ENCODE measurements around the gene MMD. TPM values are rescaled to one million over a fixed set of nuclear protein-coding genes. Genes with fewer than 3 reads are reported as not detected.
A peak's percentile ranks its signal among the peaks of the same experiment; 100 is the strongest.

MMD gene
- total and polyA plus RNA-seq, 2 of the 13 experiments (the other 11 are each of a cell fraction or from before 2014, with no cell fraction given), result 121 to 225 TPM

DNA sequence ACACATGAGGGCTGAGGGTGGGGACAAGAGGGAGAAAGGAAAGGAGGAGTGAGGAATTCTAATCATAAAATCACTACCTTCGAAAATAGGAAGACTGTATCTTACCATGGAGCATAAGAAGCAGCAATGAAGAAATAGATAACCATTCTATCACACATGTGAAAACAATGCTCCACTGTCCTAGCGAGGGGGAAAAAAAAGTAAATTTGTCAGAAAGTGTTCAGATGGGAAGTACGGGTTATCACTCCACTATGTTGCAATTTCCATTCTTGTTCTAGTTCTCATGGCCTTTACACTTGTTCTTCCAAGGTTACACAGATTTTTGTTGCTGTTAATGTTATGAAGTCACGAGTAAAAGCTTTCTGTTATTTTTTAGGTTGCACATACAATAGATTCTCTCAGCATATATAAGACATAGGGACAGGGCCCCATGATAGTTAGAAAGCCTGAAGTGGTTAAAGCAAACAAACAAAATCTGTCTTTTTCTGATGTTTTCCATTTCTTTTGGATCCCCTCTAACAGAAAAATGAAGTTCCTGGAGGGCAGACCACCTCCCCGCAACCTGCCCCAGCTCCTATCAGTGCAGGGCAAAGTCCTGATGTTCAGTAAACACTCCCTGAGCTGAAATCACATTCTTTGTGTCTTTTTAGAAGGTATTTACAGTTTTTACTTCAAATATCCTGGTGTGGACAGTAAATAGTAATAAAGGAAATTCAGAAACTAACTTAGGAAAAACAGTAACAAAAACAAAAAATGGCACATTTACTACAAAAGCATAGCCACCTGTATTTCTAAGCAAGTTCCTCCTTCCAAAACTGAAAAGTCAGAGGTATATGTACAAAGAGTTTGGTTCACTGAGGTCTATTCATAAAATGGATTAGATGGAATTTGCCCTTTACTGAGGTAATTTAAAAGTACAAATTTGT is 13.7 kb downstream of the MMD start (continued):
- peak; percentile 79; the same call in 1 of the 2 replicates for TF ChIP-seq MIER3 (CRISPR knock-in tag; IDR thresholded peaks at IDR 0.05; ENCODE audit: borderline replicate concordance)
- TF ChIP-seq, protein P1, sequence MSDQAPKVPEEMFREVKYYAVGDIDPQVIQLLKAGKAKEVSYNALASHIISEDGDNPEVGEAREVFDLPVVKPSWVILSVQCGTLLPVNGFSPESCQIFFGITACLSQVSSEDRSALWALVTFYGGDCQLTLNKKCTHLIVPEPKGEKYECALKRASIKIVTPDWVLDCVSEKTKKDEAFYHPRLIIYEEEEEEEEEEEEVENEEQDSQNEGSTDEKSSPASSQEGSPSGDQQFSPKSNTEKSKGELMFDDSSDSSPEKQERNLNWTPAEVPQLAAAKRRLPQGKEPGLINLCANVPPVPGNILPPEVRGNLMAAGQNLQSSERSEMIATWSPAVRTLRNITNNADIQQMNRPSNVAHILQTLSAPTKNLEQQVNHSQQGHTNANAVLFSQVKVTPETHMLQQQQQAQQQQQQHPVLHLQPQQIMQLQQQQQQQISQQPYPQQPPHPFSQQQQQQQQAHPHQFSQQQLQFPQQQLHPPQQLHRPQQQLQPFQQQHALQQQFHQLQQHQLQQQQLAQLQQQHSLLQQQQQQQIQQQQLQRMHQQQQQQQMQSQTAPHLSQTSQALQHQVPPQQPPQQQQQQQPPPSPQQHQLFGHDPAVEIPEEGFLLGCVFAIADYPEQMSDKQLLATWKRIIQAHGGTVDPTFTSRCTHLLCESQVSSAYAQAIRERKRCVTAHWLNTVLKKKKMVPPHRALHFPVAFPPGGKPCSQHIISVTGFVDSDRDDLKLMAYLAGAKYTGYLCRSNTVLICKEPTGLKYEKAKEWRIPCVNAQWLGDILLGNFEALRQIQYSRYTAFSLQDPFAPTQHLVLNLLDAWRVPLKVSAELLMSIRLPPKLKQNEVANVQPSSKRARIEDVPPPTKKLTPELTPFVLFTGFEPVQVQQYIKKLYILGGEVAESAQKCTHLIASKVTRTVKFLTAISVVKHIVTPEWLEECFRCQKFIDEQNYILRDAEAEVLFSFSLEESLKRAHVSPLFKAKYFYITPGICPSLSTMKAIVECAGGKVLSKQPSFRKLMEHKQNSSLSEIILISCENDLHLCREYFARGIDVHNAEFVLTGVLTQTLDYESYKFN (CRISPR knock-in tag; conservative IDR thresholded peaks at IDR 0.05), result peak; percentile 99
- TF ChIP-seq, protein P2, sequence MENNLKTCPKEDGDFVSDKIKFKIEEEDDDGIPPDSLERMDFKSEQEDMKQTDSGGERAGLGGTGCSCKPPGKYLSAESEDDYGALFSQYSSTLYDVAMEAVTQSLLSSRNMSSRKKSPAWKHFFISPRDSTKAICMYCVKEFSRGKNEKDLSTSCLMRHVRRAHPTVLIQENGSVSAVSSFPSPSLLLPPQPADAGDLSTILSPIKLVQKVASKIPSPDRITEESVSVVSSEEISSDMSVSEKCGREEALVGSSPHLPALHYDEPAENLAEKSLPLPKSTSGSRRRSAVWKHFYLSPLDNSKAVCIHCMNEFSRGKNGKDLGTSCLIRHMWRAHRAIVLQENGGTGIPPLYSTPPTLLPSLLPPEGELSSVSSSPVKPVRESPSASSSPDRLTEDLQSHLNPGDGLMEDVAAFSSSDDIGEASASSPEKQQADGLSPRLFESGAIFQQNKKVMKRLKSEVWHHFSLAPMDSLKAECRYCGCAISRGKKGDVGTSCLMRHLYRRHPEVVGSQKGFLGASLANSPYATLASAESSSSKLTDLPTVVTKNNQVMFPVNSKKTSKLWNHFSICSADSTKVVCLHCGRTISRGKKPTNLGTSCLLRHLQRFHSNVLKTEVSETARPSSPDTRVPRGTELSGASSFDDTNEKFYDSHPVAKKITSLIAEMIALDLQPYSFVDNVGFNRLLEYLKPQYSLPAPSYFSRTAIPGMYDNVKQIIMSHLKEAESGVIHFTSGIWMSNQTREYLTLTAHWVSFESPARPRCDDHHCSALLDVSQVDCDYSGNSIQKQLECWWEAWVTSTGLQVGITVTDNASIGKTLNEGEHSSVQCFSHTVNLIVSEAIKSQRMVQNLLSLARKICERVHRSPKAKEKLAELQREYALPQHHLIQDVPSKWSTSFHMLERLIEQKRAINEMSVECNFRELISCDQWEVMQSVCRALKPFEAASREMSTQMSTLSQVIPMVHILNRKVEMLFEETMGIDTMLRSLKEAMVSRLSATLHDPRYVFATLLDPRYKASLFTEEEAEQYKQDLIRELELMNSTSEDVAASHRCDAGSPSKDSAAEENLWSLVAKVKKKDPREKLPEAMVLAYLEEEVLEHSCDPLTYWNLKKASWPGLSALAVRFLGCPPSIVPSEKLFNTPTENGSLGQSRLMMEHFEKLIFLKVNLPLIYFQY (CRISPR knock-in tag; IDR thresholded peaks at IDR 0.05; ENCODE audit: borderline replicate concordance), result no peak
- TF ChIP-seq FIP1L1 (IDR thresholded peaks at IDR 0.05; ENCODE audit: borderline replicate concordance, insufficient read depth, low read depth, low read length), result no peak
- no peak for TF ChIP-seq PLRG1 (conservative IDR thresholded peaks at IDR 0.05)
- peak; percentile 59 for TF ChIP-seq SOX13 (IDR thresholded peaks at IDR 0.05)
- peak in 1 of 2 experiments; percentile 94; a peak in 2 of 4 replicates for TF ChIP-seq SOX13 (CRISPR knock-in tag; conservative IDR thresholded peaks at IDR 0.05 in 1 of 2, IDR thresholded peaks at IDR 0.05 in 1 of 2)
- TF ChIP-seq ZFP37 (CRISPR knock-in tag; IDR thresholded peaks at IDR 0.05; ENCODE audit: borderline replicate concordance), result no peak
- TF ChIP-seq, protein P3, sequence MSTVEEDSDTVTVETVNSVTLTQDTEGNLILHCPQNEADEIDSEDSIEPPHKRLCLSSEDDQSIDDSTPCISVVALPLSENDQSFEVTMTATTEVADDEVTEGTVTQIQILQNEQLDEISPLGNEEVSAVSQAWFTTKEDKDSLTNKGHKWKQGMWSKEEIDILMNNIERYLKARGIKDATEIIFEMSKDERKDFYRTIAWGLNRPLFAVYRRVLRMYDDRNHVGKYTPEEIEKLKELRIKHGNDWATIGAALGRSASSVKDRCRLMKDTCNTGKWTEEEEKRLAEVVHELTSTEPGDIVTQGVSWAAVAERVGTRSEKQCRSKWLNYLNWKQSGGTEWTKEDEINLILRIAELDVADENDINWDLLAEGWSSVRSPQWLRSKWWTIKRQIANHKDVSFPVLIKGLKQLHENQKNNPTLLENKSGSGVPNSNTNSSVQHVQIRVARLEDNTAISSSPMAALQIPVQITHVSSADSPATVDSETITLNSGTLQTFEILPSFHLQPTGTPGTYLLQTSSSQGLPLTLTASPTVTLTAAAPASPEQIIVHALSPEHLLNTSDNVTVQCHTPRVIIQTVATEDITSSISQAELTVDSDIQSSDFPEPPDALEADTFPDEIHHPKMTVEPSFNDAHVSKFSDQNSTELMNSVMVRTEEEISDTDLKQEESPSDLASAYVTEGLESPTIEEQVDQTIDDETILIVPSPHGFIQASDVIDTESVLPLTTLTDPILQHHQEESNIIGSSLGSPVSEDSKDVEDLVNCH (CRISPR knock-in tag; IDR thresholded peaks at IDR 0.05), result no peak
- TF ChIP-seq, protein P4, sequence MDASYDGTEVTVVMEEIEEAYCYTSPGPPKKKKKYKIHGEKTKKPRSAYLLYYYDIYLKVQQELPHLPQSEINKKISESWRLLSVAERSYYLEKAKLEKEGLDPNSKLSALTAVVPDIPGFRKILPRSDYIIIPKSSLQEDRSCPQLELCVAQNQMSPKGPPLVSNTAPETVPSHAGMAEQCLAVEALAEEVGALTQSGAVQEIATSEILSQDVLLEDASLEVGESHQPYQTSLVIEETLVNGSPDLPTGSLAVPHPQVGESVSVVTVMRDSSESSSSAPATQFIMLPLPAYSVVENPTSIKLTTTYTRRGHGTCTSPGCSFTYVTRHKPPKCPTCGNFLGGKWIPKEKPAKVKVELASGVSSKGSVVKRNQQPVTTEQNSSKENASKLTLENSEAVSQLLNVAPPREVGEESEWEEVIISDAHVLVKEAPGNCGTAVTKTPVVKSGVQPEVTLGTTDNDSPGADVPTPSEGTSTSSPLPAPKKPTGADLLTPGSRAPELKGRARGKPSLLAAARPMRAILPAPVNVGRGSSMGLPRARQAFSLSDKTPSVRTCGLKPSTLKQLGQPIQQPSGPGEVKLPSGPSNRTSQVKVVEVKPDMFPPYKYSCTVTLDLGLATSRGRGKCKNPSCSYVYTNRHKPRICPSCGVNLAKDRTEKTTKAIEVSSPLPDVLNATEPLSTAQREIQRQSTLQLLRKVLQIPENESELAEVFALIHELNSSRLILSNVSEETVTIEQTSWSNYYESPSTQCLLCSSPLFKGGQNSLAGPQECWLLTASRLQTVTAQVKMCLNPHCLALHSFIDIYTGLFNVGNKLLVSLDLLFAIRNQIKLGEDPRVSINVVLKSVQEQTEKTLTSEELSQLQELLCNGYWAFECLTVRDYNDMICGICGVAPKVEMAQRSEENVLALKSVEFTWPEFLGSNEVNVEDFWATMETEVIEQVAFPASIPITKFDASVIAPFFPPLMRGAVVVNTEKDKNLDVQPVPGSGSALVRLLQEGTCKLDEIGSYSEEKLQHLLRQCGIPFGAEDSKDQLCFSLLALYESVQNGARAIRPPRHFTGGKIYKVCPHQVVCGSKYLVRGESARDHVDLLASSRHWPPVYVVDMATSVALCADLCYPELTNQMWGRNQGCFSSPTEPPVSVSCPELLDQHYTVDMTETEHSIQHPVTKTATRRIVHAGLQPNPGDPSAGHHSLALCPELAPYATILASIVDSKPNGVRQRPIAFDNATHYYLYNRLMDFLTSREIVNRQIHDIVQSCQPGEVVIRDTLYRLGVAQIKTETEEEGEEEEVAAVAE (CRISPR knock-in tag; IDR thresholded peaks at IDR 0.05; ENCODE audit: borderline replicate concordance), result peak; percentile 10; the same call in 1 of the 2 replicates
- no peak for TF ChIP-seq ZNF75D (CRISPR knock-in tag; IDR thresholded peaks at IDR 0.05; ENCODE audit: borderline replicate concordance)
- TF ChIP-seq HHEX (CRISPR knock-in tag; IDR thresholded peaks at IDR 0.05), result 0 out of 2 replicates have a peak, but pooled peaks have one; percentile 8
